ENCODE measurements around the gene TMEM132D.
"Not testable (repeated sequence)": the region's sequence is repeated elsewhere in the genome, so short reads cannot be mapped to it uniquely, and the experiment has no call there.

TMEM132D gene

GRCh38 chr12:129237881-129238280 is 665.9 kb downstream of the TMEM132D start:
- DNase-seq (ENCODE audit: low read depth), result no peak

GRCh38 chr12:129234209-129234608 is 669.6 kb downstream of the TMEM132D start:
- no peak for DNase-seq (ENCODE audit: low read depth)

- DNase-seq (ENCODE audit: low read depth), result no peak
These were observed 672.3 kb downstream of the TMEM132D start for GRCh38 chr12:129231491-129231890.

- no peak for DNase-seq (ENCODE audit: low read depth)
These were observed 672.8 kb downstream of the TMEM132D start for GRCh38 chr12:129230995-129231394.

- DNase-seq (ENCODE audit: low read depth), result no peak
These were observed 677.0 kb downstream of the TMEM132D start for GRCh38 chr12:129226851-129227250.

GRCh38 chr12:129226005-129226404 is 677.8 kb downstream of the TMEM132D start:
- no peak for DNase-seq (ENCODE audit: low read depth)

GRCh38 chr12:129215556-129215955 is 688.3 kb downstream of the TMEM132D start:
- DNase-seq (ENCODE audit: low read depth), result no peak

- DNase-seq (ENCODE audit: low read depth), result no peak
These were observed 690.3 kb downstream of the TMEM132D start for GRCh38 chr12:129213551-129213950.

- no peak for DNase-seq (ENCODE audit: low read depth)
These were observed 691.8 kb downstream of the TMEM132D start for GRCh38 chr12:129211862-129212630.

GRCh38 chr12:129208566-129208965 is 695.3 kb downstream of the TMEM132D start:
- no peak for DNase-seq (ENCODE audit: low read depth)

GRCh38 chr12:129207084-129207483 is 696.7 kb downstream of the TMEM132D start:
- no peak for DNase-seq (ENCODE audit: low read depth)

GRCh38 chr12:129203456-129203855 is 700.4 kb downstream of the TMEM132D start:
- DNase-seq (ENCODE audit: low read depth), result no peak

- no peak for DNase-seq (ENCODE audit: low read depth)
These were observed 701.6 kb downstream of the TMEM132D start for GRCh38 chr12:129202109-129202814.

GRCh38 chr12:129201029-129201428 is 702.8 kb downstream of the TMEM132D start:
- no peak for DNase-seq (ENCODE audit: low read depth)

- DNase-seq (ENCODE audit: low read depth), result no peak
These were observed 703.2 kb downstream of the TMEM132D start for GRCh38 chr12:129200576-129200975.

GRCh38 chr12:129196927-129197326 is 706.9 kb downstream of the TMEM132D start:
- DNase-seq (ENCODE audit: low read depth), result no peak

GRCh38 chr12:129195081-129195480 is 708.7 kb downstream of the TMEM132D start:
- no peak for DNase-seq (ENCODE audit: low read depth)

GRCh38 chr12:129193263-129193871 is 710.5 kb downstream of the TMEM132D start:
- no peak for DNase-seq (ENCODE audit: low read depth)

GRCh38 chr12:129190827-129191226 is 713.0 kb downstream of the TMEM132D start:
- DNase-seq (ENCODE audit: low read depth), result no peak

- DNase-seq (ENCODE audit: low read depth), result not testable (repeated sequence)
These were observed 713.9 kb downstream of the TMEM132D start for GRCh38 chr12:129189879-129190278.

- DNase-seq (ENCODE audit: low read depth), result no peak
These were observed 716.9 kb downstream of the TMEM132D start for GRCh38 chr12:129186952-129187351.

- no peak for DNase-seq (ENCODE audit: low read depth)
These were observed 718.0 kb downstream of the TMEM132D start for GRCh38 chr12:129185855-129186254.
